ENCODE data around the gene GRN. TPM values are rescaled to one million over a fixed set of nuclear protein-coding genes. Genes with fewer than 3 reads are reported as not detected.

GRN gene
- total and polyA plus RNA-seq, 2 of the 8 experiments (the other 6 are each of a cell fraction or from before 2014, with no cell fraction given) = 108 to 387 TPM

GRCh38 chr17:44375196-44376017 is 30.3 kb downstream of the GRN start (continued):
- TF ChIP-seq RNF2 (IDR thresholded peaks at IDR 0.05; ENCODE audit: borderline replicate concordance, low read depth, low read length, missing control alignments, poor library complexity, severe bottlenecking) (no peak), HDAC2 (IDR thresholded peaks at IDR 0.05; ENCODE audit: borderline replicate concordance in 1 of 2, low read depth in 2 of 2, low read length in 2 of 2) (no peak), SRF (IDR thresholded peaks at IDR 0.05; ENCODE audit: low read depth, low read length) (no peak), MAFK (IDR thresholded peaks at IDR 0.05; ENCODE audit: low read depth, low read length) (no peak), TCF12 (IDR thresholded peaks at IDR 0.05; ENCODE audit: low read depth, low read length) (no peak), CHD1 (IDR thresholded peaks at IDR 0.05; ENCODE audit: low read depth, low read length) (no peak), GTF2F1 (IDR thresholded peaks at IDR 0.05; ENCODE audit: borderline replicate concordance, low read depth, low read length) (no peak), TAF7 (optimal IDR thresholded peaks at IDR 0.05; ENCODE audit: borderline replicate concordance, low read depth, low read length) (no peak)
